Measurements from ENCODE around the gene SLTM. TPM values are rescaled to one million over a fixed set of nuclear protein-coding genes. Genes with fewer than 3 reads are reported as not detected.

The SLTM gene
- total RNA-seq (2022; extraction: Qiagen RNA extraction) = 63.9 to 81.7 TPM (median 69.9 TPM) in 5 replicates

DNA sequence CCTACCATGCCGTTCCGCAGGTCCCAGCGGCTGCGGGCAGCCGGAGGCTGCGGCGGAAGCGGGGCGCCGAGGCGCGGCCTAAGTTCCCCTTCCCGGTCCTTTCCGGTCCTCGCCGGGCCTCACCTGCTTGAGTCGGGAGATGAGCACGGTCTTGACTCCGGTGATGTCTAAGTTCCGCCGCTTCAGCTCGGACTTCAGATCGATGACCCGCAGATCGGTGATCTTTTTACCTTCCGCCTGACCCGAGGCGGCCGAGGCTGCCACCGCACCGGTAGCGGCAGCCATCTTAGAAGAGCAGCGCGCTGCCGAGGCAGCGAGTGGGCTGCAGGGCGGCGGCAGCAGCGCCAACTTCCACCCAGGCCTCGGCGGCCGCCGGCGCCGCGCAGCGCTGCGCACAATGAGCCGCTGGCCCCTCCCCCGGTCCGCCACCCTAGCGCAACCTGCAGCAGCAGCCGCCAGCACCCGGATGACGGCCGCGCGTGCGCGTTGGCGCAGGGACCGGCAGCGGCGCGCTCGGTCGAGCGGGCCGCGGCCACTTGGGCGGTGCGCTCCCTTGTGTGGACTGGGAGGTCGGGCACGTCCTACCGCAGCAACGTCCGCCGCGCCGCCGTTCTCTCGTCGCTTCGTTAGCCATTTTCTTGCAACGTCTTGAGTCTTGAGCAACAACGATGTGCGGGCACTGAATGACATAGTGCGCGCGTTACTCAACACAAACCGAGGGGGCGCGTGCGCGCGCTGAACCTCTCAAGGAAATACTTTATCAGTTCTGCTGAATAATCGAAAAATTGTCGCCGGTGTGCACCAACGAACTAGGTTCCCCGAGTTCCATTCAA, at the start of gene SLTM:
TSS of gene SLTM (minus strand) at position 399 of the 833 bp plus-strand sequence. CDS start at position 285, 114 bp downstream.

Other genes with a start within 250 kb of the SLTM start
- gene ADAM10, start 184.0 kb downstream of the SLTM start, total RNA-seq (2022; extraction: Qiagen RNA extraction) = 84.6 to 125 TPM (median 116 TPM) in 5 replicates
- gene MINDY2, start 162.4 kb downstream of the SLTM start, total RNA-seq (2022; extraction: Qiagen RNA extraction) = 3.6 to 6.4 TPM (median 4.9 TPM) in 5 replicates
- gene RNF111, start 54.0 kb upstream of the SLTM start, total RNA-seq (2022; extraction: Qiagen RNA extraction) = 20.6 to 27.1 TPM (median 22.3 TPM) in 5 replicates
- gene CCNB2, start 171.5 kb upstream of the SLTM start, total RNA-seq (2022; extraction: Qiagen RNA extraction) = 89.8 to 111 TPM (median 99.0 TPM) in 5 replicates

Data from A549 treated with Mapracorat at 1 μM for 4 hours (cell line).